Stimulated activated CD4-positive, alpha-beta T cell treated with anti-CD3 and anti-CD28 coated beads, Interleukin-1b, Interleukin-23, amount 100 ng/mL, for 1 hour (primary cell): ENCODE results near the gene MAPKAPK2.
"Not testable (repeated sequence)": the region's sequence is repeated elsewhere in the genome, so short reads cannot be mapped to it uniquely, and the experiment has no call there.

ENCODE experiments used
- DNase-seq, 2 donors: peaks; one replicate each; pipeline ENCODE4 v3.0.0-alpha.2; 2020; ENCODE audit warnings: low read depth in 2 of 2

The MAPKAPK2 gene

DNA sequence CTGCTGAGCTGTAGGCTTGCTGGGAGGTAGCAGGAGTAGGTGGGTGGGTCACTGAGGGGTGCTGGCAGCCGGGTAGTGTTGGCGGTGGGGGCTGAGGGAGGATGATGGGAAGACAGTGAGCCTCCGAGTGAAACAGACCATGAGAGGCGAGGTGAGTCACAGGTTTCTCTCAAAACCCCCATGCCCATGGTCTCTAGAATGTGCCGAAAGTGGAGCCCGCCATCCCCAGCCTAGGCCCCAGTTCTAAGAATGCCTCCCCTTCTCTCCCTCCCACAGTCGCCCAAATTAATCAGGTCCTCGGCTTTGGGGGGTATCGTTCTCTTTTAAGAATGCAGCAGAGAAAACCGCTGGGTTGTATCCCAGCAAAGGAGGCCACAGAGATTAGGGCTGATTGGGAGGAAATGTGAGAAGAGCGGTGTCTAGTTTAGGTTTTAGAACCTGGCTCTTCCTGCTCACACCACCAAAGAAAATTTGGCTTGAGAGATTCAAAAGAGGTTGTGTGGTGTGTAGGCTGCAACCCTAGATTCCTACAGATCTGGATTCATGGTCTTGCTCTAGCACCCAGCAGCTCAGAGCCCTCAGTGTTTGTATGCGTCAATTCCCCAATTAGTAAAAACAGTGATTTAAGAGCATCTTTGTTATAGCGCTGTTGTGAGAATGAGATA lies 58.1 kb downstream of the MAPKAPK2 start:
- no peak for DNase-seq

DNA sequence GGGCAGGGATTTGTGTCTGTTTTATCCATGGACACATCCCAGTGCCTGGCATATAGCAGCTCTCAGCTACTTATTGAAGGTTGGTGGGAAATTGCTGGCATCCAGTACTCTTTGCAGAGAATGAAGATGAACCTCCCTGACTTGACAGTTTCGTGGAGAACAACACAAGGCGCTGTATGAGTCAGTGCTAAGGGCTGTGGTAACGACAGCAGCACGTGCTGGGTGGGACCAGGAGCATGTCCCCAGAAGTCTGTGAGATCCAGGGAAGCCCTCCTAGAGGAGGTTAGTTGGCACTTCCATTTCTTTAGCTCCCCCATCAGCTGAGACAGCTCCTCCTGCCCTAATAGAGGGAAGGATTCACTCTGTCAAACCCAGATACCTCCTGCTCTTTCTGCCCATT lies 60.0 kb downstream of the MAPKAPK2 start:
- no peak for DNase-seq

DNA sequence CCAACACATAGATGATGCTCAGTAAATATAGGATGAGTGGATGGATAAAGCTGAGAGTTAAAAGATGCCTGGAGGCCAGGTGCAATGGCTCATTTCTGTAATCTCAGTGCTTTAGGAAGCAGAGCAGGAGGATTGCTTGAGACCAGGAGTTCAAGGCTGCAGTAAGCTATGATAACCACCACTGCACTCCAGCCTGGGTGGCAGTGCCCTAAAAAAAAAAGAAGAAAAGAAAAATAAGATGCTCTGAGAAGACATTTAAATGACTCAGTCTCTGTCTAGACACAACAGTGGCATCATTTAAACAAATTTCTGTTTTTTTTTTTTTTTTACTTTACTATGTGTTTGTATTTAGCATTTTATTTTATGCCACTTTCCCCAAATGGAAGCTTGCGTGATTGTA lies 60.6 kb downstream of the MAPKAPK2 start:
- no peak for DNase-seq

DNA sequence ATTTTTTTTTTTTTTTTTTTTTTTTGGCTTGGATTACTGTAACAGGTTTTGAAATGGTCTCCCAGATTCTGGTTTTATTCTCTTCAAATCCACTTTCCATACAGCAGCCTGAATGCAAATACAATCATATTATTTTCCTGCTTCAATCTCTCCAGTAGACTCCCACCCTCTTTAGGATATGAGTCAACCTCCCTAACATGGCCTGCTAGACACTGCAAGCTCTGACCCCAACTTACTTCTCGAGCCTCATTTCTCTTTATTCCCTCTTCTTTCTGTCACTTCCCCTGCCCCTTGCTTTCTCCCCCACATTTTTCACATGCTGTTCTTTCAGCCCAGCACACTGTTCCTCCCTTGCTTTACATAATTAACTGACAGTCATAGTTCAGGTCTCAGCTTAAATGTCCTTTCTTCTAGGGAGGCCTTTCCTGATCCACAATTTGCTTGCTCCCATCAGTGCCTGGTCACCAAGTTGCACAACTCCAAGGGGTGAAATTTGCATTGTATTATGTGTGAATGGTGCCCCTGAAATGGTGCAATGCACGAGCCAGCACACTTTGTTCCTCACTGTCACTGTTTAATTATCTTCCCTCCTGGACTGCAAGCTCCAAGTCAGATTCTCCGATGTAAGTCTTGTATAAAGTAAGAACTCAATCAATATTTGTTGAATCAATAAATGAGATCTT lies 63.8 kb downstream of the MAPKAPK2 start:
- DNase-seq: no peak

DNA sequence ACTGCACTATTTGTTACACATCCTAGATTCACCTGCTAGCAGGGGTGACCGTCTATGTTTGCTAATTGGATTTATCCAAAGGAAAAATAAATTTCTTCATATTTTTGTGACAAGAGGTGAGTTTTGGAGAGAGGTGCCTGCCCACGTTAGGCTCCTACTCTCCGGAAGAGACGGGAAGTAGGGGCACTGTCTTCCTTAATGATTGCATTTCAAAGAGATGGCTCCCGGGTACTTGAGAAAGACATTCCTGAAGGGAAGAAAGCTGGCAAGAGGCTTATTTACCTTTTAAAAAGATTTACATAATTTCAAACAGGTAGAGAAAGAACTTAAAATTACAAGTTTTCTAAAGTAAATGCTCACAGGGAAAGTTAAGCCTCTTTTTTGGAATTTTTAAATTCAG lies 67.2 kb downstream of the MAPKAPK2 start:
- DNase-seq: no peak

DNA sequence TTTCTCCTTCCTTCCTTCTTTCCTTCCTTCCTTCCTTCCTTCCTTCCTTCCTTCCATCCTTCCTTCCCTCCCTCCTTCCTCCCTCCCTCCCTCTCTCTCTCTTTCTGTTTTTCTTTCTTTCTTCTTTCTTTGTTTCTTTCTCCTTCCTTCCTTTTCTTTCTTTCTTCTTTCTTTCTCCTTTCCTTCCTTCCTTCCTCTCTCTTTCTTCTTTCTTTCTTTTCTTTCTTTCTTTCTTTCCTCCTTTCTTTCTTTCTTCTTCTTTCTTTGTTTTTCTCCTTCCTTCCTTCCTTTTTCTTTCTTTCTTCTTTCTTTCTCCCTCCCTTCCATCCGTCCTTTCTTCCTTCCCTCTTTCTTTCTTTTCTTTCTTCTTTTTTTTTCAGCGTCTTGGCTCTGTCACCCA lies 67.8 kb downstream of the MAPKAPK2 start:
- no peak for DNase-seq

DNA sequence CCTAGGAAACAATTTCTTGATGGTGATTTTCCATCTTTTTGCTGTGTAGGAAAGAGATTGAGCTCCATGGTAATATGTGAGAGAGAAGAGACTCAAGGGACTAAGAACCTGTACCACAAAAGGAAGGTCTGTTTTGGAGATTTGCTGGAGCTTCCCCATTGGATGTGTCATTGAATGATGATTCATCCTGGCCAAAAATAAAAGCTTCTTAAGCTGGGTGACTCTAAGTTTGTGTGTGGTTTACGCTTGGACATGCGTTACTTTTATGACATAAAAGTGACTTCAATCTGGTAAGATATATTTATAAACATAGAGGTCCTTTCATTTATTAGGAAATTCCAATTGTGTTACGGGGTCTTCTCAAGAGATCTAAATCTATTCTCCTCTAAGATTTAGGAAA lies 68.4 kb downstream of the MAPKAPK2 start:
- DNase-seq: no peak

DNA sequence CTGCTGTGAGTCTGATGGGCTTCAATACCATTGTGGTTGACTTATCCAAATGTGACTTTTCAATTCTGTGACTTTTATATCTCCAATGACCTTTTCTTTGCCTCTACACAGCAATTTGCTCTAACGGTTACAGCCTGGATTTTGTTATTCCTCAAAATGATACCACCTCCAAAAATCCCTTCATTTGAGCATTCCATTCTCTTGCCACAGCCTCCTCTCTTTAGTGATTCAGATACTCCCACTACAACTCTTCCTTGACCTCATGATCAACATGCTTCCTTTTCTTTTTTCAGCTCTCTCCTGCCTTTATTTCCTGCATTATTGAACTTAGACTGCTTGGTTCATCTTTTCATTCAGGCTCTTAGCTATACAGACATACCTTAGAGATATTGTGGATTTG lies 69.3 kb downstream of the MAPKAPK2 start:
- no peak for DNase-seq

DNA sequence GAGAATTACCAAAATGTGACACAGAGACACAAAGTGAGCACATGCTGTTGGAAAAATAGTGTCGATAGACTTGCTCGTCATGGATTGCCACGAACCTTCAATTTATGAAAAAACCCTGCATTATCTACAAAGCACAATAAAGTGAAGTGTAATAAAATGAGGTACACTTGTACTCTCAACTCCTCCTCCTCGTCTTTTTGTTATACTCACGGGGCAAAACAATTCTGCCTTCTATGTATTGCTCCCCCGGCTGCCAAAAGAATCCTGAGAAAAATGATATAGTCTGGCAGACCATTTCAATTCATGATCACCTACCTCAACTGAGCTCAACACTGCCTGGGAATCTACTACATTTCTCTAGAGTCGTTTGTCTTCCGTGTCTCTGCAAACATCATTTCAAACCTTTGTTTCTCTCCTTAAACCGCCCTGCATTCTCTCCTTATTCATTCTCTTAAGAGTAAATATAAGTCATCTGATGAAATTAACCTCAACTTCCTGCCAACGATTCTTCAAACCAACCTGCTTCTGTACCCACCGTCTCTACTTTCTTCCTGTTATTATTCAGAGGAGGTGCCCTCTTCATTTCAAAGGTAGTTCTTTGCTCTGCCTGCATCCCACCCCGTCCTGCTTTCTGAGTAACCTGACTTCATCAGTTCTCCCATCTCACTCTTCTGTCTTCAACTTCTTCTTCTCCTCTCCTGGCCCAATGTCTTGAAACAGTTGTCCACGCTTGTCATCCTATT lies 73.0 kb downstream of the MAPKAPK2 start:
- DNase-seq: no peak

DNA sequence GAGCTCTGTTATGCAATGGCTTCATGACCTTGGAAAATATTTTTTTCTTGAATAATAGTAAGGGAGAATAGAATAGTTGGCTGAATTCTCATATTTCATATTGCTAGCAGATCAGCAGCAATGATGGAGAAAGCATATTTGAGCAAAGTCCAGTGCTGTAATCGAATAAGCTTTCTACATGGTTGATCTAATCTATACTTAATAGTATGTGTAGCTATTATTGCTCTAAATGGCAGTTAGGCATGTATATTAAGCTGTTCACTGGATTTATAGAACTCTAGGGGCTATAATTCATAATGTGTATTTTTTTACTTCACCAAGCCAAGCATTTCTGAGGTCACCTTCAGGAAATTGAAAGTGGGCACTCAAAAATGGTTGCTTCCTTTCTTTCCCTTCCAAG lies 75.9 kb downstream of the MAPKAPK2 start:
- no peak for DNase-seq

DNA sequence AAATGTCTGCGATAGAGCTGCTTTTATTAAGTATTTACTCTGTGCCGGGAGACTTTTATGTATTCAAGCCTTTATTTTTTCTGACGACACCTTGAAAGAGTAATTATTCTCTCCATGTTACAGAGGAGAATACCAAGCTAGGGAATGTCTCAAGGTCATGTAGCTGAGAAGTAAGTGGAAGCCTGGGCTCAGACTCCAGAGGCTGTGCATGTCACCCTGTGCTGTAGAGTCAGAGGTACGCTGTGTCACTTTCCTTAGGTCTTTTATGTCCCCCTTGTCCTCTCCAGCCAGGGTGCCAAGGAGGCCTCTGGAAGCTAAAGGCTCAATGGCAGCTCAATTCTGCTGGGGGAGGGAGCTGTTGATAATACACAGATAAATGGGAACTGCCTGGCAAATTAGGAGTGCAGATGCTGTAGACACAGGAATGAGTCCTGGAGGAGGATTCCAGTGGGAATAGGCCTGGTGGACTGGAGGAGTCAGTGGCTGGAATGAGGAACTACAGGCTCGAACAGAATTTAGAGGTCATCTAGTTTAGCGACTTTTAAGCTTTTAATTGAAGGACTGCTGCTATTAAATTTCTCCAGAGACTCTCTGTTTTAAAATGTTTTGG lies 76.6 kb downstream of the MAPKAPK2 start:
- DNase-seq: no peak

DNA sequence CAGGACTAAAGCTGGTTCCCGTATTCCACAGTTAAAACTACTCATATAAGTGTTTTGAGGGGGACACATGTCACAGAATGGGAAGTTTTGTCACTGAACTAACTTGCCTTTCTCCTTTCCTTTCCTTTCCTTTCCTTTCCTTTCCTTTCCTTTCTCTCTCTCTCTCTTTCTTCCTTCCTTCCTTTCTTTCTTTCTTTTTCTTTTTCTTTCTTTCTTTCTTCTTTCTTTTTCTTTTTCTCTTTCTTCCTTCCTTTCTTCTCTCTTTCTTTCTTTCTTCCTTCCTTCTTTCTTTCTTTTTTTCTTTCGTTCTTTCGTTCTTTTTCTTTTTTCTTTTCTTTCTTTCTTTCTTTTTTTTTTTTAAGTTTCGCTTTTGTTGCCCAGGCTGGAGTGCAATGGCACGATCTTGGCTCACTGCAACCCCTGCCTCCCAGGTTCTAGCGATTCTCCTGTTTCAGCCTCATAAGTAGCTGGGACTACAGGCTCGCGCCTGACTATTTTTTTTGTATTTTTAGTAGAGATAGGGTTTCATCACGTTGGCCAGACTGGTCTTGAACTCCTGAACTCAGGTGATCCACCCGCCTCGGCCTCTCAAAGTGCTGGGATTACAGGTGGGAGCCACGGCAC lies 78.1 kb downstream of the MAPKAPK2 start:
- DNase-seq: not testable (repeated sequence)

DNA sequence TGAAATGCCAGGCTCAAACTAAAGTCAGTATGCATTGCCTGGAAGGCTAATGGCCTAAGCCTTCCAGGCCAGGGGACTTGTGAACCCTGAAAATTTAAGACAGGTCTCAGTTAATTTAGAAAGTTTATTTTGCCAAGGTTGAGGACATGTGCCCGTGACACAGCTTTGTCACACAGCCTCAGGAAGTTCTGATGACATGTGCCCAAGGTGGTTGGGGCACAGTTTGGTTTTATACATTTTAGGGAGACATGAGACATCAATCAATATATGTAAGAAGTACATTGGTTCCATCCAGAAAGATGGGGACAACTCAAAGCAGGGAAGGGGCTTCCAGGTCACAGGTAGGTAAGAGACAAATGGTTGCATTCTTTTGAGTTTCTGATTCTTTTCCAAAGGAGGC lies 81.1 kb downstream of the MAPKAPK2 start:
- DNase-seq: not testable (repeated sequence)

DNA sequence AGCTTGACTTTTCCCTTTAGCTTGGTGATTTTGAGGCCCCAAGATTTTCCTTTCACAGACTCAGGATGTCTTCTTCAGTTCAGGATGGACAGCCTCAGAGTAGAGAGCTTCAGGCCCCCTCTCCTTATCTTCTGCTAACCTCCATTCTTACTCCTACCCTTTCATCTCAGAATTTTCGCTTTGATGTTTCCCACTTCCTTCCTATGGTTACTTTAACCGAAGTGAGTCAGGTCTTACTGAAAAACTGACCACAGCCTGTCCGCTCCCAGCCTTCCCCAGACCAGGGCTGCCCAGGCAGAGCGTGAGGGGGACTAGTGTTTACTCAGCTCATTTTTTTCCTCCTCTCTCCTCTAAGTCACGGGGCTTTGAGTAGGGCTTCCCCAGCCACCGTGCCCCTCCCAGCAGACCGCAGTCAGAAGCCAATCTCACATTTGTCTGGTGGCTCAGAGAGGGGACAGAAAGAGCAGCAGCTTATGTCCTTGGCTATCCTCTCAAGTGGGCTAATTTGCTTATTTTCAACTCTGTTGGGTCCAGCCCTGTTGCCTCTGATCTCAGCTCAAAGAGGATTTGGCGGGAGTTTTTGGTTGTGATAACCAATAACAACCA lies 81.6 kb downstream of the MAPKAPK2 start:
- peak; percentile 29 to 36 for DNase-seq

DNA sequence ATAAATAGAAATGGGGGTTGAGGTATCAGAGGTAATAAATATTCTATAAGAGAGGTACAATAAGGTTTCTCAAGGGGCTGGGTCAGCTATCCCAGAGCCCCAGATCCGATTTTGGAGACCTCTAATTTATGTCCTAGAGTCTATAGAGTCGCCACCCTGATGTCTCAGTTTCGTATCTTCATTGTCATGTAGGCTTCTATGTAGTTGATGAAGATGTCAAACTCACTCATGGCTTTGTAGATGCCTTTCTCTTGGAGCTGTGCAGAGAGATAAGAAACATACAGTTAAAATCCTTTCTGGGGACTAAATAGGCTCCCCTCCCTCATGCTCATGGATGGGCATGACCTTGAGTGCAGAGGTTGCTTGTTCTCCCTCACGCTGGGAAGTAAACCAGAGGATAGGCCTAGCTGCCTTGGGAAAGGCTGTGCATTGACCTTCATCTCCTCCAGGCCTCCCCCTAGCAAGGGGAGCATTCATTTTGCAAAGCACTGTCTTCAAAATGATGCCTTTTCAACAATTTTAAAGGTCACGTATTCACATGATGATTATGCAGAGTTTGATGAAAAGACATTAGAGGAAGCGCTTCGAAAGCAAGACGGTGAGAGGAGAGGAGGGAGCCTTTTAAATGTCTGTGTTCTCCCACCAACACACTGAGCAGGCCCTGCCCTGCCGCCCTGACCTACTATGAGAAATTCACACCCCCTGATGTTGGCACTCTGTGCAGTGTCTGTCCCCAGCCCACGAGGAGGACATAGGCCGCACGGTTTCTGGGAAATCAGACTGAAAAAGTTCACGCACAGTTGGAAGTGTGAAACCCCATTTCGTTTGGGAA lies 84.0 kb downstream of the MAPKAPK2 start:
- DNase-seq: no peak

DNA sequence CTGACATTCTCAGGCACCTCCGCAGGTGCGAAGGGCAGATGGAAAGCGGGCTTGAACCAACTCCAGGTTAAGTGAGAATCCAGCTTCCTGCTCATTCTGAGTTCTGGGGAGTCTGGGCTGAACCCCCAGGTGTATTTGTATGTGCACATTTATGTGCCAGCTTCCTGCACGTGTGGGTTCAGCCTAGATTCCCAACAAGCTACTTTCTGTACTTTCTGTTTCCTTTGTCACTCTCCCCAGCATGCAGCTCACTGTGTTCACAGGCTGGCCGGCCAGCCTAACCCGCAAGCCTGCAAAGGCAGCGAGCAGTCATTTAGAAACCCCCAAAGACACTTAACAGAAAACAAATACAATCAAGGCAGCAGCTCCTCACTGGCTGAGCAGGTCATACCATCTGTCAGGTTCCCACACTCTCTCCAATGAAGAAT lies 84.6 kb downstream of the MAPKAPK2 start:
- DNase-seq: no peak

DNA sequence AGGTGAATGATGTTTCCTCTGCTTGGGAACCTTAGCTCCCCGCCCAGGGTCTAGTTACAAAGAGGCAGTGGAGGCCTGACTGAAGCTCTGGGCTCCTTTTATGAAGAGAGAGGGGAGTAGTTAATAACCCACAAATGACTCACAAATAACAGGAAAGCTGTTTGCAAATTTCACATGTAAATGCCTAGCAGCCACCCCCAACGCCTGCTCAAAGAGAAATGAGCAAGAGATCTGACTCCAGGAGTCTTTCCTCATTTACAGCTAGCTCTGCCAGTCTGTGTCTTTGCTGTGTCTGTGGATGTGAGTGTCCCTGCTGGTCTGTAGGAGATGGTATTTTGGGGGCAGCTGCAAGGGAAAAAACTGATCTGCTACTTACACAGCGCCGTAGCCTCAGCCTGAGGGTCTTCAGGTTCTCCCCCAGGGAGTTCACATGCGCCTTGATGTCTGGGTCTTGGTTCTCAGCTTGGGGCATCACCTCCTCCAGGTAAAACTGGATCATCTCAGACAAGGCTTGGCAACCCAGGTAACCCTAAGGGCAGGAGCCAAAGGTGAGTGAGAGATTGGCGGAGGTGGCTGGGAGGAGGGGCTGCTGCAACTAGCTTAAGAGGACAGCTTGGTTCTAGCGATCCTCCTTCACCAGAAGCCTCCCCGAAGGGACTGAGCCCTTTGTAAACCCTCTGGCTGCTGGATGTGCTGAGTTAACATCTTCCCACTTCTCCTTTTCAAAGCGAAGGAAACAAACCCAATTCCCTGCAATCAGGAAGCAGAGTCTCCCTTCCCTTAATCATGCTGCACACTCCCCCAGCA lies 86.0 kb downstream of the MAPKAPK2 start, which contains the start of gene IL19:
TSS of gene IL19 (plus strand) at position 243 of the 807 bp plus-strand sequence. CDS start 65,890 bp downstream, outside the sequence.
- no peak for DNase-seq

DNA sequence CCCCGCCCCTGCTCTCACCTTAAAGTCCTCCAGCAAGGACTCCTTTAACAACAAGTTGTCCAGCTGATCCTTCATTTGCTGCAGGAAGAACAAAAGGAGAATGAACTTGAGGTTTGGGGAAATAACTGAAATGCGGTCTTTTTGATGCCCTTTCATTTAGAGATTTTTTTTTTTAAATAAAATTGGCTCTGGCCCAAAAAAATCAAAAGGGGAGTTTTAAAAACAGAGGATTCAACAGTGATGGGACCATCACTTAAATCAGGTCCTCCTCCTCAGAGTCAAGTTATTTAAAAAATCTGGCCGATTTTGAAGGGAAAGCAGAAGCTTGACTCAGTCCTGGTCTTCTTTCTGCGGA lies 86.6 kb downstream of the MAPKAPK2 start:
- no peak for DNase-seq

DNA sequence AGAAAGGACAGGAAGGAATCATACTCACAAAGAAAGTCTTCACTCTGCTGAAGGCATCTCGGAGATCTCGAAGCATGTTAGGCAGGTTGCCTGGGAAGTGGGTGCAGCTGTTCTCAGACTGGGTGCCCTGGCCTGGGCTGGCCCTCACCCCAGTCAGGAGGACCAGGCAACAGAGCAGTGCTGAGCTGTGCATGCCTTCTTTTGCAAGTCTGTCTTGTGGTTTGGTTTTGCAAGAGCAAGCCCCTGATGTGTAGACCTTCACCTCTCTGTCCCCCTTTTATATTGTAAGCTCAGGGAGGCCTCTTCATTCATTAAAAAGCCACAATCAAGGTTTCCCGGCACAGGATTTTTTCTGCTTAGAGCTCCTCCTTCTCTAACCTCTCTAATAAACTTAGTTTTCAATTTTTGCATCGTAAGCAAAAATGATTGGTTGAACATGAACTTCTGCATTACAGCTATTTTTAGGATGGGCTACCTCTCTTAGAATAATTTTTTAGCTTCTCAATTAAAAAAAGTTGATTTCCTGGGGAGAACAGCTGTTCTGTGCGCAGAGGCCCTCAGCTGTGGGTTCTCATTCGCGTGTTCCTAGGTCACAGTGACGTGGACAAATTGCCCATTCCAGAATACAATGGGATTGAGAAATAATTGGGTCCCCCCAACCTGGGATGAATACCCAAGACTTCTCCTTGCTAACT lies 87.7 kb downstream of the MAPKAPK2 start, which contains the start of gene IL10:
TSS of gene IL10 (minus strand) at position 252 of the 695 bp plus-strand sequence. CDS start at position 193, 59 bp downstream.
- no peak for DNase-seq
